Osteocyte (in vitro differentiated cells): Measurements from ENCODE around the gene CDC6. TPM values are rescaled to one million over a fixed set of nuclear protein-coding genes. Genes with fewer than 3 reads are reported as not detected.
A peak's percentile ranks its signal among the peaks of the same experiment; 100 is the strongest.

Experiments used
- DNase-seq: peaks from one replicate; pipeline ENCODE4 v3.0.0; 2021; ENCODE audit warnings: mixed read lengths; ENCODE audit not compliant: unreplicated experiment; ENCODE audit errors: extremely low spot score
- H3K27ac Mint-ChIP-seq: one replicate; pipeline ENCODE4 v1.8.0; 2021; ENCODE audit warnings: mild to moderate bottlenecking, mixed read lengths; ENCODE audit not compliant: unreplicated experiment
- H3K27me3 Mint-ChIP-seq: one replicate; pipeline ENCODE4 v1.8.0; 2021; ENCODE audit warnings: mixed read lengths; ENCODE audit not compliant: unreplicated experiment
- H3K36me3 Mint-ChIP-seq: one replicate; pipeline ENCODE4 v1.8.0; 2021; ENCODE audit warnings: mixed read lengths; ENCODE audit not compliant: unreplicated experiment
- H3K4me1 Mint-ChIP-seq: one replicate; pipeline ENCODE4 v1.8.0; 2021; ENCODE audit warnings: mixed read lengths; ENCODE audit not compliant: unreplicated experiment
- H3K4me3 Mint-ChIP-seq: one replicate; pipeline ENCODE4 v1.8.0; 2021; ENCODE audit warnings: mild to moderate bottlenecking, moderate library complexity, mixed read lengths; ENCODE audit not compliant: unreplicated experiment
- H3K9me3 Mint-ChIP-seq: one replicate; pipeline ENCODE4 v1.8.0; 2021; ENCODE audit warnings: mixed read lengths; ENCODE audit not compliant: unreplicated experiment
- CTCF ChIP-seq: fragments of 200-600 bp; sonication (generic); IDR thresholded peaks from 2 replicates; pipeline ENCODE4 v1.5.0; 2021; ENCODE audit warnings: antibody characterized with exemption, mild to moderate bottlenecking, moderate library complexity
- long read RNA-seq: library from polyadenylated mRNA; unstranded; transcript quantifications from one replicate; pipeline ENCODE4 v2.0.0, GENCODE V29; 2021
- total RNA-seq: library from RNA; stranded (reverse); gene quantifications from 2 replicates; pipeline ENCODE4 v1.2.1, GENCODE V29; 2021

Gene CDC6
- 6.7 and 10.8 TPM in 2 replicates for total RNA-seq
- long read RNA-seq, full-length matches to known transcripts, result 55 of 61 reads
- long read RNA-seq, partial matches to known transcripts, result 4 of 61 reads
- long read RNA-seq, other reads (novel, unspliced or antisense), result 2 of 61 reads

- no peaks in the 10 kb centered on the region for H3K36me3 Mint-ChIP-seq
- peaks cover 47% of the 10 kb centered on the region for H3K4me1 Mint-ChIP-seq
- no peaks in the 10 kb centered on the region for H3K27me3 Mint-ChIP-seq
- peak; percentile 99 for DNase-seq
- H3K9me3 Mint-ChIP-seq, result no peaks in the 10 kb centered on the region
- peak within 1 kb of the TSS; percentile 95 for H3K4me3 Mint-ChIP-seq
- no peak for TF ChIP-seq CTCF
- H3K27ac Mint-ChIP-seq, result peak within 1 kb of the TSS; percentile 87
Measured at GRCh38 chr17:40287494-40288369, at the start of gene CDC6. TSS of gene CDC6 (plus strand) at chr17:40287879. CDS start at chr17:40289421, 1,542 bp downstream.

- no peaks in the 10 kb centered on the region for H3K27me3 Mint-ChIP-seq
- no peak for DNase-seq
- no peaks in the 10 kb centered on the region for H3K9me3 Mint-ChIP-seq
- H3K27ac Mint-ChIP-seq, result no peak overlapping the region
- TF ChIP-seq CTCF, result no peak
- peaks cover 6% of the 10 kb centered on the region for H3K36me3 Mint-ChIP-seq
- no peak overlapping the region for H3K4me3 Mint-ChIP-seq
- peaks cover 23% of the 10 kb centered on the region for H3K4me1 Mint-ChIP-seq
Measured at GRCh38 chr17:40241252-40241834, 46.3 kb upstream of the CDC6 start.

- no peaks in the 10 kb centered on the region for H3K9me3 Mint-ChIP-seq
- H3K4me3 Mint-ChIP-seq, result no peak overlapping the region
- H3K36me3 Mint-ChIP-seq, result peaks cover 1% of the 10 kb centered on the region
- TF ChIP-seq CTCF, result no peak
- H3K27me3 Mint-ChIP-seq, result no peaks in the 10 kb centered on the region
- peak overlapping the region; percentile 73 for H3K27ac Mint-ChIP-seq
- peaks cover 23% of the 10 kb centered on the region for H3K4me1 Mint-ChIP-seq
- no peak for DNase-seq
Measured at GRCh38 chr17:40242774-40243173, 44.9 kb upstream of the CDC6 start.

GRCh38 chr17:40243761-40244160, 43.9 kb upstream of the CDC6 start:
- no peaks in the 10 kb centered on the region for H3K27me3 Mint-ChIP-seq
- DNase-seq, result no peak
- H3K27ac Mint-ChIP-seq, result peak overlapping the region; percentile 73
- H3K4me1 Mint-ChIP-seq, result peaks cover 27% of the 10 kb centered on the region
- no peak overlapping the region for H3K4me3 Mint-ChIP-seq
- no peak for TF ChIP-seq CTCF
- peaks cover 1% of the 10 kb centered on the region for H3K36me3 Mint-ChIP-seq
- no peaks in the 10 kb centered on the region for H3K9me3 Mint-ChIP-seq

- Mint-ChIP-seq H3K27ac (peak overlapping the region; percentile 73), H3K36me3 (peaks cover 1% of the 10 kb centered on the region), H3K27me3 (no peaks in the 10 kb centered on the region), H3K4me1 (peaks cover 32% of the 10 kb centered on the region), H3K9me3 (no peaks in the 10 kb centered on the region), H3K4me3 (no peak overlapping the region)
- no peak for TF ChIP-seq CTCF
- no peak for DNase-seq
Measured at GRCh38 chr17:40244255-40244654, 43.4 kb upstream of the CDC6 start.
